CD14-positive monocyte (primary cell): ENCODE results near the gene WDSUB1. TPM values are rescaled to one million over a fixed set of nuclear protein-coding genes. Genes with fewer than 3 reads are reported as not detected.

ENCODE experiments used
- DNase-seq, 3 donors: peaks; one replicate each; pipeline ENCODE4 v3.0.0-alpha.2; 2011 to 2022
- H2AFZ ChIP-seq: 2 replicates; pipeline ENCODE4 v1.6.0; 2012; ENCODE audit warnings: mild to moderate bottlenecking, low read depth, low read length, inconsistent platforms; ENCODE audit not compliant: insufficient read depth, poor library complexity, severe bottlenecking
- H3K27ac ChIP-seq, 2 donors: 1 replicate in 1 of 2; 2 replicates in 1 of 2; pipeline ENCODE4 v1.5.1; 2012 to 2013; ENCODE audit warnings: low read length in 2 of 2, control low read depth in 1 of 2, inconsistent platforms in 1 of 2, low read depth in 1 of 2, mild to moderate bottlenecking in 1 of 2
- H3K27me3 ChIP-seq, 2 donors: one replicate each; pipeline versions ENCODE4 v1.6.0 to v1.6.1; 2011 to 2013; ENCODE audit warnings: low read length in 2 of 2; ENCODE audit not compliant: control insufficient read depth in 2 of 2, insufficient read depth in 2 of 2
- H3K36me3 ChIP-seq, 2 donors: replicated peaks in 1 of 2; 1 replicate in 1 of 2; 2 replicates in 1 of 2; pipeline versions ENCODE4 v1.5.1 to v1.6.1; 2012 to 2013; ENCODE audit warnings: low read length in 2 of 2, control low read depth in 1 of 2, inconsistent platforms in 1 of 2, mild to moderate bottlenecking in 1 of 2; ENCODE audit not compliant: insufficient read depth in 2 of 2, control insufficient read depth in 1 of 2
- H3K4me1 ChIP-seq, 2 donors: 1 replicate in 1 of 2; 2 replicates in 1 of 2; pipeline versions ENCODE4 v1.5.1 to v1.6.1; 2012 to 2013; ENCODE audit warnings: low read length in 2 of 2, control low read depth in 1 of 2, inconsistent platforms in 1 of 2, mild to moderate bottlenecking in 1 of 2, moderate library complexity in 1 of 2; ENCODE audit not compliant: insufficient read depth in 2 of 2, control insufficient read depth in 1 of 2
- H3K4me2 ChIP-seq: replicated peaks from 2 replicates; pipeline ENCODE3; 2012; ENCODE audit warnings: low read length, moderate library complexity, mild to moderate bottlenecking; ENCODE audit not compliant: poor library complexity, severe bottlenecking; ENCODE audit errors: extremely low read depth
- H3K4me3 ChIP-seq, 3 experiments: fragments of 200-600 bp in 1 of 3; sonication (generic) in 1 of 3; replicated peaks in 1 of 3; 1 replicate in 2 of 3; 2 replicates in 1 of 3; pipeline ENCODE4 v1.5.1; 2011 to 2013; ENCODE audit warnings: low read length in 3 of 3, mild to moderate bottlenecking in 3 of 3, control low read depth in 2 of 3, low read depth in 2 of 3, inconsistent platforms in 1 of 3, moderate library complexity in 1 of 3
- H3K79me2 ChIP-seq: 2 replicates; pipeline ENCODE4 v1.6.0; 2012; ENCODE audit warnings: mild to moderate bottlenecking, control low read depth, inconsistent platforms, low read length, moderate library complexity; ENCODE audit not compliant: insufficient read depth
- H3K9ac ChIP-seq: 2 replicates; pipeline ENCODE4 v1.6.0; 2017; ENCODE audit warnings: low read length, mild to moderate bottlenecking; ENCODE audit not compliant: insufficient read depth, poor library complexity, severe bottlenecking
- H3K9me3 ChIP-seq, 2 donors: replicated peaks in 1 of 2; 1 replicate in 1 of 2; 2 replicates in 1 of 2; pipeline versions ENCODE4 v1.5.1 to v1.6.1; 2012 to 2013; ENCODE audit warnings: low read length in 2 of 2, control low read depth in 1 of 2; ENCODE audit not compliant: control insufficient read depth in 1 of 2, insufficient read depth in 1 of 2
- H4K20me1 ChIP-seq: 2 replicates; pipeline ENCODE4 v1.6.0; 2012; ENCODE audit warnings: mild to moderate bottlenecking, low read length, control low read depth, moderate library complexity; ENCODE audit not compliant: insufficient read depth
- H3K27ac Mint-ChIP-seq, 7 donors: one replicate each; pipeline ENCODE4 v1.8.0; 2020; ENCODE audit warnings: mild to moderate bottlenecking in 7 of 7, mixed read lengths in 7 of 7, moderate library complexity in 6 of 7, inconsistent platforms in 2 of 7
- H3K27me3 Mint-ChIP-seq, 3 donors: one replicate each; pipeline ENCODE4 v1.8.0; 2021 to 2022; ENCODE audit warnings: low read depth in 3 of 3, mild to moderate bottlenecking in 3 of 3, mixed read lengths in 3 of 3, moderate library complexity in 3 of 3, inconsistent platforms in 1 of 3
- H3K36me3 Mint-ChIP-seq, 2 donors: one replicate each; pipeline ENCODE4 v1.8.0; 2020; ENCODE audit warnings: mixed read lengths in 2 of 2, inconsistent platforms in 1 of 2, mild to moderate bottlenecking in 1 of 2
- H3K4me1 Mint-ChIP-seq: one replicate; pipeline ENCODE4 v1.8.0; 2020; ENCODE audit warnings: mild to moderate bottlenecking, mixed read lengths
- H3K4me3 Mint-ChIP-seq, 2 donors: one replicate each; pipeline ENCODE4 v1.8.0; 2020; ENCODE audit warnings: mild to moderate bottlenecking in 2 of 2, mixed read lengths in 2 of 2, moderate library complexity in 1 of 2
- H3K9me3 Mint-ChIP-seq, 7 donors: one replicate each; pipeline ENCODE4 v1.8.0; 2020 to 2022; ENCODE audit warnings: mixed read lengths in 7 of 7, mild to moderate bottlenecking in 6 of 7, moderate library complexity in 6 of 7, inconsistent platforms in 2 of 7
- WGBS: methylation state at CpG from one replicate; pipeline ENCODE4 v1.1.5; 2013; ENCODE audit warnings: missing lambda C conversion rate; ENCODE audit not compliant: insufficient coverage; 5-methylcytosine and 5-hydroxymethylcytosine counted together
- intact Hi-C, 2 donors: fragments of 100-400 bp; cut with micrococcal nuclease; formaldehyde crosslinking; loops; one replicate each; pipeline versions ENCODE4 v1.15.0 to v1.15.1; 2023
- polyA plus RNA-seq, 3 donors: library from polyadenylated mRNA; depleted of rRNA in 1 of 3; unstranded in 2 of 3; stranded (reverse) in 1 of 3; fragments of 300-500 nt in 2 of 3; fragments of >200 nt in 1 of 3; fragmentation: Illumina TruSeq in 2 of 3; gene quantifications; 1 replicate in 2 of 3; 2 replicates in 1 of 3; pipeline ENCODE4 v1.2.3, GENCODE V29; 2012 to 2021
- TF ChIP-seq, protein P1 (sequence below): fragments of 200-600 bp; IDR thresholded peaks from one replicate; pipeline ENCODE4 v1.8.0; 2022; ENCODE audit warnings: antibody characterized with exemption, mild to moderate bottlenecking

The WDSUB1 gene
- polyA plus RNA-seq, 3 donors: 9.4 to 17.8 (median 10.1) TPM

DNA sequence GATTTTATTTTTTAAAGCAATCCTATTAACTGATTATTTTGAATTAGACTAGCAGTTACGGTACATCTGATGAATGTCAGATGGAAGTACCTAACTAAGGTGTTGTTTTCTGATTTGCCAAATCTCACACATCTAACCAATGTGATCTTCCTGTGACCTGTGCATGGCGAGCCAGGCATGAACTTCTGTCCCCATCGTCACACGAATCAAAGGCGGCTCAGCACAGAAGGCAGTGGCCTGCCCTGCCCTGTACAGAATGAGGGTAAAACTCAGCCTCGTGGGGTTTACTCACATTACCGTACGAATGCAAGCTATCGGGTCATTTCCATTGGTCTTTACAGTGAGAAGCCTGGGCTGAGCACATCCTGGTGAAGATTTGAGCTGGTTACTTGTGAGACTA, 87.3 kb downstream of the WDSUB1 start:
- Mint-ChIP-seq H3K4me1 (peaks cover 2% of the 10 kb centered on the region), H3K4me3 (no peak overlapping the region), H3K9me3 (no peaks in the 10 kb centered on the region), H3K36me3 (no peaks in the 10 kb centered on the region), H3K27me3 (no peaks in the 10 kb centered on the region), H3K27ac (no peak overlapping the region)
- DNase-seq: no peak
- TF ChIP-seq, protein P1, sequence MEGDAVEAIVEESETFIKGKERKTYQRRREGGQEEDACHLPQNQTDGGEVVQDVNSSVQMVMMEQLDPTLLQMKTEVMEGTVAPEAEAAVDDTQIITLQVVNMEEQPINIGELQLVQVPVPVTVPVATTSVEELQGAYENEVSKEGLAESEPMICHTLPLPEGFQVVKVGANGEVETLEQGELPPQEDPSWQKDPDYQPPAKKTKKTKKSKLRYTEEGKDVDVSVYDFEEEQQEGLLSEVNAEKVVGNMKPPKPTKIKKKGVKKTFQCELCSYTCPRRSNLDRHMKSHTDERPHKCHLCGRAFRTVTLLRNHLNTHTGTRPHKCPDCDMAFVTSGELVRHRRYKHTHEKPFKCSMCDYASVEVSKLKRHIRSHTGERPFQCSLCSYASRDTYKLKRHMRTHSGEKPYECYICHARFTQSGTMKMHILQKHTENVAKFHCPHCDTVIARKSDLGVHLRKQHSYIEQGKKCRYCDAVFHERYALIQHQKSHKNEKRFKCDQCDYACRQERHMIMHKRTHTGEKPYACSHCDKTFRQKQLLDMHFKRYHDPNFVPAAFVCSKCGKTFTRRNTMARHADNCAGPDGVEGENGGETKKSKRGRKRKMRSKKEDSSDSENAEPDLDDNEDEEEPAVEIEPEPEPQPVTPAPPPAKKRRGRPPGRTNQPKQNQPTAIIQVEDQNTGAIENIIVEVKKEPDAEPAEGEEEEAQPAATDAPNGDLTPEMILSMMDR: no peak
- H3K9ac ChIP-seq: no peak overlapping the region
- intact Hi-C loops: no loop called here
- H3K4me3 ChIP-seq: no peak overlapping the region
- H3K9me3 ChIP-seq: no peaks in the 10 kb centered on the region
- 91% methylated on average over 7 of the region's 9 CpGs for WGBS
- no peaks in the 10 kb centered on the region for H4K20me1 ChIP-seq
- no peak overlapping the region for H3K27ac ChIP-seq
- no peaks in the 10 kb centered on the region for H3K36me3 ChIP-seq
- H2AFZ ChIP-seq: no peak overlapping the region
- no peaks in the 10 kb centered on the region for H3K27me3 ChIP-seq
- H3K4me2 ChIP-seq: no peak overlapping the region
- no peaks in the 10 kb centered on the region for H3K79me2 ChIP-seq
- H3K4me1 ChIP-seq: peaks cover 1 to 2% of the 10 kb centered on the region in 2 donors

DNA sequence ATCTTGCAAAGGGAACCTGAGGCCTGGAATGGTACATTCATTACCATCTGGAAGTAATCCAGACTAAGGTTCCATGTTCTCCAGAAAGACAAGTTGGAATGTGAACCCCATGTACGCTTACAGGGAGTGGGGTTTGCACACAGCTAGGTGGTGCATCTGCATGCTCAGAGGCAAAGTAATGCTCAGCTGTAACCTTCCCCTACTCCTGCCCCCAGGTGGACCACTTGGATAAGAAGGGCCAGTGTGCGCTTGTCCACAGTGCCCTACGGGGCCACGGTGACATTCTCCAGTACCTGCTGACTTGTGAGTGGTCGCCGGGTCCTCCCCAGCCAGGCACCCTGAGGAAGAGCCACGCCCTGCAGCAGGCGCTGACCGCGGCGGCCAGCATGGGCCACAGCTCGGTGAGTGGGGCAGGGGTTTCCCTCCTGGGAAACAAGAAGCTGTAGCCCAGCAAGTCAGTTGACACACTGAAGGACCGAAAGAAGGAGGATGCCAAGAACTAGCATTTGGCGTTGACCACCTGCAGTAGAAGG, 90.0 kb downstream of the WDSUB1 start:
- Mint-ChIP-seq H3K4me1 (peaks cover 24% of the 10 kb centered on the region), H3K27ac (no peak overlapping the region), H3K36me3 (no peaks in the 10 kb centered on the region), H3K4me3 (no peak overlapping the region), H3K27me3 (no peaks in the 10 kb centered on the region), H3K9me3 (no peaks in the 10 kb centered on the region)
- Histone ChIP-seq H3K27me3 (no peaks in the 10 kb centered on the region), H3K27ac (no peak overlapping the region), H4K20me1 (no peaks in the 10 kb centered on the region), H3K9ac (no peak overlapping the region), H3K4me1 (peaks cover 23 to 25% of the 10 kb centered on the region in 2 donors), H3K4me3 (no peak overlapping the region), H2AFZ (no peak overlapping the region), H3K9me3 (no peaks in the 10 kb centered on the region), H3K79me2 (no peaks in the 10 kb centered on the region), H3K36me3 (no peaks in the 10 kb centered on the region), H3K4me2 (no peak overlapping the region)
- intact Hi-C loops: no loop called here
- WGBS: 94% methylated on average over 14 of the region's 14 CpGs
- TF ChIP-seq, protein P1: no peak
- no peak for DNase-seq
